GF-D8 (cell line): ENCODE data around the gene BIRC7.

Experiments
- DNase-seq: peaks from one replicate; lab custom pipeline; 2025; lab: John Stamatoyannopoulos, UW

Gene BIRC7

GRCh38 chr20:63281742-63282665 is 46.3 kb downstream of the BIRC7 start:
- DNase-seq, result no peak

DNA sequence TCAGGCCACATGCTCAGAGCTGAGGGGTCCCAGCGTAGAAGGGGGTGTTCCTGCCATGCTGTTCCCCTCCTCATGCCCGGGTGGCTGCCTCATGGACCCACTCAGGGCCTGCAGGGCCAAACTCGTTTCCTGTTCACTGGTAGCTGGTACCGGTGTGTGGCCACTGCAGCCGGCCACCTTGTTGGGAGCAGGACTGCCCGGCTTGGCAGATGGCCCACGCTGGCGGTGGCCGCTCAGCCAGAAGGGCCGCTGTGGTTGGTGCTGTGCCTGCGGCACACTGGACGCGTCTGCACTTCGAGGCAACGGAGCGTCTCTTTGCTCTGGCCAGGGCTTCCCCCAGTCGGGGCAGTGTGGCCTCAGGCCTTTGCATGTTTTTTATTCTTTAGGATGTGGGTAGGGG is 47.2 kb downstream of the BIRC7 start:
- DNase-seq, result no peak

GRCh38 chr20:63283397-63284082 is 47.8 kb downstream of the BIRC7 start:
- peak; percentile 71 for DNase-seq

DNA sequence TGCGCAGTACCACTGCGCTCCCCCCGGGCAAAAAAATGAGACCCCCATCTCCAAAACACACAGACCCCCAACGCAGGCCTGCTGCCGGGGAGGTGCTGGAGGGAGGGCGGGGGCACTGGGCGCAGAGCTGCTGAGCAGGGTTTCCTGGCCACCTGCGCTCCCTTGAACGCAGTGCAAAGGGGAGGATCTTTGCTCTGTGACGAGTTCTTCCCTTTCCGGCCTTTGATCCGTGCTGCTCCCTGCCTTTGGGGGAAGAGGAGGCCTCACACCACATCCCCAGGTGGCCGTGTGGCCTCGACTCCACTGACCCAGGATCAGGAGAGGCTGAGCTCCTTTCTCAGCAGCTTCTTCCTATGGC is 48.4 kb downstream of the BIRC7 start:
- DNase-seq, result peak; percentile 87

- DNase-seq, result peak; percentile 61
These were observed 48.8 kb downstream of the BIRC7 start for GRCh38 chr20:63284544-63284949.

GRCh38 chr20:63284981-63285524 is 49.3 kb downstream of the BIRC7 start:
- no peak for DNase-seq

DNA sequence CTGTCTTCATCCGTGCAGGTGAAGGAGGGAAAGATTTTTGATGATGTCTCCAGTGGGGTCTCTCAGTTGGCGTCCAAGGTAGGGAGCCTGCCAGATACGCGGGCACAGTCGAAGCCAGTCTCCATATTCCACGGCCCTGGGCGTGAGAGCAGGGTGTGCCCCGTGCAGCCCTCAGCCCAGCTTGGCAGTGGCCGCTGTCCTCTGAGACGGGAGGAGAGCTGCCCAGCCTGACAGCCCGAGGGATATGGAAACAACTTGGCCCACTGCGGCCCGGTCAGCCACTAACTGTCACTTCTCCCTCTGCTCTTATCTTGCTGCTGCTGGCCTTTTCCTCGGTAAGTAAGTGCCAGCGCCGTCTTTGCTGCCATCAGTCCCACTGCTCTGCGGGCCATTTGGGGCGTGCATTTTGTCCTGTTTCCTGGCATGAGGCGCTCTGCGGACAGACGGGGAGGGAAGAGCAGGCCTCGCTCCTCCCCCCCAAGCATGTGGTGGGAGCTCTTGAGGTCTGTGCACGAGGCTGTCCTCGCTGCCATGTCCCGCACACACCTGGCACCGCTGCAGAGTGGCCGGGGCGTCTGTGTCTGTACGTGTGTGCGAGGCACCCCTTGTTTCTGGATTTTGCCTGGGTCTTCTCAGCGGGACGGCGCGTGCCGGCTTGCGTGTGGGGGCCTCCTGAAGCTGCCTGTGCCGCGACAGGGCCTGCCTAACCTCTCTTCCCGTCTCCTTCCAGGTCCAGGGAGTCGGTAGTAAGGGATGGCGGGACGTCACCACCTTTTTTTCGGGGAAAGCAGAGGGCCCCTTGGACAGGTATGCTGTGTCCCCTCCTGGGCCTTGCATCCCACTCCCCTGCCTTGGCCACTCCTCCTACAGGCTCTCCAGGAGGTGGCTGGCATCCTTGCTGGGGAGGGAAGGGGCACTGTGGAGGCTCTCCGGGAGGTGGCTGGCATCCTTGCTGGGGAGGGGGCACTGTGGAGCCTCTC is 50.2 kb downstream of the BIRC7 start:
- DNase-seq, result no peak

- no peak for DNase-seq
These were observed 51.3 kb downstream of the BIRC7 start for GRCh38 chr20:63286781-63287696.

DNA sequence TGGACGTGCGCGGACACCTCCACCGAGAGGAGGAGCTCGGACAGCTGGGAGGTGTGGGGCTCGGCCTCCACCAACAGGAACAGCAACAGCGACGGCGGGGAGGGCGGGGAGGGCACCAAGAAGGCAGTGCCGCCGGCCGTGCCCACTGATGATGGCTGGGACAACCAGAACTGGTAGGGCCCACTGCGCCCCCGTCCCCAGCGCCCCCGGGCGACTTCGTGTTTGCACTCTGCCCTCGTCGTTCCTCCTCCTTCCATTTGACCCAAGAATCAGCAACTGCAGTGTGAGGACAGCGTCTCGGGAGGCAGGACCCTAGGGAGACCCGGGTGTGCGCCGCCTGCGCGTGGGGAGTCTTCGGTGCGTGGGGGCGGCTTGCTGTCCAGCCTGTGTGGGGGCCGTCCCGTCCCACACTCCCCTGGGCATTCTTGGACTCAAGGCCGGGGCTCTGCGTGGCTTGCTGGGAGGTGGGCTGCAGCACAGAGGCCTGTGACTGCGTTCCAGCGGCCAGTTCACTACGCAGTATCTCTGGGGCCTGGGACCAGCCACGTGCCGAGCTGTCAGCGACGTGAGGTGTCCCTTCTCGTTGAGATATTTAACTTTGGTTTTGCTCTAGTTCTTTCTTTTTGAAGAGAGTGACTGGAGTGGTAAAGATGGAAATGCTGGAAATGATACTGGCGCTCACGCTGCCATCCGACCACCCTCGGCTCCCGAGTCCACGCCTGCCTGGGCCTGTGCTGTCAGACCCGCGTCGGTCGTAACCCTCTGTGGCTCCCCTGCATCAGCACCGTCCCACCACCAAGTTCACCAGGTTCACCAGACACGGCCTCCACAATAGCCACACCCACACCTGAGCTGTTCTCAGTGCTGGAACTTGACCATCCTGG is 52.2 kb downstream of the BIRC7 start:
- no peak for DNase-seq

DNA sequence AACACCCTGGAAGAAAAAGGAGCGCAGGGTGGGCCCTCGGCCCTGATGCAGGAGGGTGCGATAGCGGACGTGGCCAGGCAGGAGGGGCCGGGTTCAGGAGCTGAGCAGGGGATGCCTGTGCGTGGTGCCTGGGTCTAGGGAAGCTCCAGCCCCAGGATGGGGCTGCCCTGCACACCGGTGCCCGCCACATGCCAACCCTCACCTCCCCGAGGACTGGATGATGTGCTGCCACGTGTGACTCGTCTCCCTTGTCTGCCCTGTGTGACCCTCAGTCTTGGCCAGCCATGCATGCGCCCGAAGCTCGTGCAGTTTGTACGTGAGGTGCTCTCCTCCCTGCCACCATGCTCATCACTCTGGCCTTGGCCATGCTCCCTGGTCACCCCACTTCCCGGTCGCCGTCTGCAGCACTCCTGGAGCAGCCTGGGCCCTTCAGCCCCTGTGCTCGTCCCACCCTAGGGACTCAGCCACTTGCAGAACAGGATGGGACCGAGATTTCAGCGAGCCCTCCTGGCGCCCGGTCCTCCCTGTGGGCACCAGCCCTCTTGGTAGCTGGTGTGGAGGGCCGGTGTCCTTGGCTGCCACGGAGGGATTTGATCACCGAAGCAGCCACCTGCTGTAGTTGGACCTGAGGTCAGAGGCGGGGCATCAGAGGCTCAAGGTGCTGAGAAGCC is 53.0 kb downstream of the BIRC7 start:
- no peak for DNase-seq

GRCh38 chr20:63289311-63290135 is 53.8 kb downstream of the BIRC7 start:
- DNase-seq, result no peak
